AG10803 (cell line): ENCODE measurements around the gene R3HDML.
"Not testable (repeated sequence)": the region's sequence is repeated elsewhere in the genome, so short reads cannot be mapped to it uniquely, and the experiment has no call there.

Experiments used
- DNase-seq: peaks from one replicate; pipeline ENCODE4 v3.0.0; 2010; ENCODE audit warnings: low read depth
- H3K4me3 ChIP-seq: 2 replicates; pipeline ENCODE4 v1.5.1; 2011; ENCODE audit warnings: mild to moderate bottlenecking, low read length, control low read depth
- CTCF ChIP-seq: conservative IDR thresholded peaks from 2 replicates; pipeline ENCODE4 v1.5.1; 2011; ENCODE audit warnings: mild to moderate bottlenecking, low read length, control low read depth, inconsistent platforms

Gene R3HDML, protein sequence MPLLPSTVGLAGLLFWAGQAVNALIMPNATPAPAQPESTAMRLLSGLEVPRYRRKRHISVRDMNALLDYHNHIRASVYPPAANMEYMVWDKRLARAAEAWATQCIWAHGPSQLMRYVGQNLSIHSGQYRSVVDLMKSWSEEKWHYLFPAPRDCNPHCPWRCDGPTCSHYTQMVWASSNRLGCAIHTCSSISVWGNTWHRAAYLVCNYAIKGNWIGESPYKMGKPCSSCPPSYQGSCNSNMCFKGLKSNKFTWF

GRCh38 chr20:44336725-44337380 lies at the start of gene R3HDML:
TSS of gene R3HDML (plus strand) at chr20:44337043. CDS start at chr20:44337158, 115 bp downstream.
- H3K4me3 ChIP-seq: no peak within 1 kb of the TSS
- TF ChIP-seq CTCF: no peak
- no peak for DNase-seq

DNA sequence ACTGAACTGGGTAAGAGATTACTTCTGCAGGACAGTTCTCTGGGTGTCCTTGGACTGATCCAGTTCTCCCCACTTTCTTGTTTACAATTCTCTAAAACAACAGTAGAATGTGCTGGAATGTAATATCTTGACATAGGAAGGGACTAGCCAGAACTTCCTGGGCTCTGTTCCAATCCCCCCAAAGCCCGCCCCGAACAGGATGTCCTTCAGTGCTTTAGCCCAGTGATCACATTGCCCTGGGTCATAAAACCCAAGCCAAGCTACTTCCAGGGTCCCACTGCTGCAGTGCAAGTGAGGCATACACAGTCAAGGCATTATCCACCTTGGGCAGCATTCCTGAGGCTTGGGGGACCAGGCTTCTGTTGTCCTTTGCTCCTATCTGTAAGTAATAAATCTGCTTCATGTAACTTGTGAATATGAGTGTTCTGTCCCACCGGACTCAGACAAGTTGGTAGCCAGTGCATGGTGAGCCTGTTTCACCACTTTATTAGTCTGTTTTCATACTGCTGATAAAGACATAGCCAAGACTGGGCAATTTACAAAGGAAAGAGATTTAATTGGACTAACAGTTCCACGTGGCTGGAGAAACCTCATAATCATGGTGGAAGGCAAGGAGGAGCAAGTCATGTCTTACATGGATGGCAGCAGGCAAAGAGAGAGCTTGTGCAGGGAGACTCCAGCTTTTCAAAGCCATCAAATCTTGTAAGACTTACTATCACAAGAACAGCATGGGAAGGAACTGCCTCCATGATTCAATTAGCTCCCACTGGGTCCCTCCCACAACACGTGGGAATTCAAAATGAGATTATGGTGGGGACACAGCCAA lies 49.4 kb upstream of the R3HDML start:
- TF ChIP-seq CTCF: no peak
- no peak for DNase-seq

DNA sequence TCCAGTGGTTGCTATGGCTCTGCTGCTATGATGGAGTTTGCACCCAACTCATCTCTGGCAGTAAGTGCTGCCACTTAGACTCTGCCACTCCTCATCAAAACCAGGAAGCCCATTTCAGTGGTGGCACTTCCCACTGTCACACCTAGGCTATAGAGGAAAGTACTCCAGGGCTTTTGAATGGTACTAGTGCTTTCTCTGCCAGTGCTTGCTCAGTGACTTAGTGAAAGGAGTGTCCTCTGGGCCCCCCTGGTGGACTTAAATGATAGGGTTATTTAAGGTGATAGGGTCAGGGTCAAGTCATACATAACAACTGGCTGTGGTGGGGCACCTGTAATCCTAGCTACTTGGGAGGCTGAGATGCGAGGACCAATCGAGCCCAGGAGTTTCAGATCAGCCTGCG lies 48.6 kb upstream of the R3HDML start:
- TF ChIP-seq CTCF: no peak
- H3K4me3 ChIP-seq: no peak overlapping the region
- DNase-seq: no peak

More for the DNA sequence above, 49.4 kb upstream of the R3HDML start:
- no peak overlapping the region for H3K4me3 ChIP-seq

GRCh38 chr20:44291754-44292153 lies 45.1 kb upstream of the R3HDML start:
- TF ChIP-seq CTCF: no peak
- DNase-seq: no peak
- H3K4me3 ChIP-seq: no peak overlapping the region

DNA sequence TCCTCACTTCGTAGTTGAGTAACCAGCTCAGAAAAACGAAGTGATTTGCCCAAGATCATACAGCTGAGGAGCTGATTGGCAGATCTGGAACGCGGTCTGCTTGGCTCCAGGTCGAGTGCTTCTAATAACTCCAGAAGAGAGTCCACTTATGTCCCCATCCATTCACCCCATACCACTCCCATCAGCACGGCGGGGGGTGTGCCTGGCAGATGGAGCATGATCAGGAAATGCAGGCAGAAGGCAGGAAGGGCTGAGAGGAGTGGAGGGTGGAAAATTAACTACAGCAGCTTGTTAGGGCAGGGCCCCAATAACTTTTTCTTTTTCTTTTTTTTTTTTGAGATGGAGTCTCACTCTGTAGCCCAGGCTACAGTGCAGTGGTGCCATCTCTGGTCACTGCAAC lies 40.8 kb upstream of the R3HDML start:
- no peak for DNase-seq
- TF ChIP-seq CTCF: no peak
- no peak overlapping the region for H3K4me3 ChIP-seq

DNA sequence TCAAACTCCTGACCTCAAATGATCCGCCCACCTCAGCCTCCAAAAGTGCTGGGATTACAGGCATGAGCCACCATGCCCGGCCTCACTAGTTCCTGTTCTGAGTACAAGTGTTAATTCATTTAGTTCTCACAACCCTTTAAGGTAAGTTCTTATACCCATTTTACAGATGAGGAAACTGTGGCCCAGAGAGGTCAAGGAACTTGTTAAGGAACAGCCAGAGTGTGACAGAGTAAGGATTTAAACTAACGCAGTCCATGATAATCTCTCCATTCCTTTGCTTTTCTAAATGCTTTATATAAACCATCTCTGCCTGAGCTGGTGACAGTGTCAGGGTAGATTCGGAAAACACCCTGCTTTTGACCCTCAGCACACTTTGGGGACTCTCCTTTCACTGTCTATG lies 39.1 kb upstream of the R3HDML start:
- TF ChIP-seq CTCF: no peak
- no peak overlapping the region for H3K4me3 ChIP-seq
- no peak for DNase-seq

DNA sequence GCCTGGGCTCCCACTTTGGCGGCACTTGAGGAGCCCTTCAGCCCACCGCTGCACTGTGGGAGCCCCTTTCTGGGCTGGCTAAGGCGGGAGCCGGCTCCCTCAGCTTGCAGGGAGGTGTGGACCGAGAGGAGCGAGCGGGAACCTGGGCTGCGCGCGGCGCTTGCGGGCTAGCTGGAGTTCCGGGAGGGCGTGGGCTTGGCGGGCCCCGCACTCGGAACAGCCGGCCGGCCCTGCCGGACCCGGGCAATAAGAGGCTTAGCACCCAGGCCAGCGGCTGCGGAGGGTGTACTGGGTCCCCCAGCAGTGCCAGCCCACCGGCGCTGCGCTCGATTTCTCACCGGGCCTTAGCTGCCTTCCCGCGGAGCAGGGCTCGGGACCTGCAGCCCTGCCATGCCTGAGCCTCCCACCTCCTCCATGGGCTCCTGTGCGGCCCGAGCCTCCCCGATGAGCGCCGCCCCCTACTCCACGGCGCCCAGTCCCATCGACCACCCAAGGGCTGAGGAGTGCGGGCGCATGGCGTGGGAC lies 37.8 kb upstream of the R3HDML start:
- not testable (repeated sequence) for H3K4me3 ChIP-seq, DNase-seq
